Measurements from ENCODE around the gene RAPGEF4. TPM values are rescaled to one million over a fixed set of nuclear protein-coding genes. Genes with fewer than 3 reads are reported as not detected.

RAPGEF4 gene
- polyA plus RNA-seq, 3 donors from 2014 or later = not detected

DNA sequence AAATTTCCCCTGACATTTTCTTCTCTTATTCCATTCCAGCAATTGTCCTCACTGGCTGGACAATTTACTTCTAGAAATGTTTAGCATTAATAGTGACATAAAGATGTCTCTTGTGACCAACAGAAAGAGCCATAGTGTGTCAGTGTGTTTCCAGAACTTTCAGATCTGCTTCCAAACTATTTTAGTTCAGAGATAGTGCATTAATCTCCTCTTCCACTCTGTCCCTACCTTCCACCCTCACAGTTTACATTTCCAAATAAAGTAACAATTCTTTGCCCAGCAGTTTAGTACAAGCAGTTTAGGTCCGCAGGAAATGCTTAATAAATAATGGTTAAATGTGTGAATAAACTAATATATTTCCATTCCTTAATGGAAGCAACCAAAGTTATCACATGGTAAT lies 24.5 kb upstream of the RAPGEF4 start:
- no peak for DNase-seq
- Mint-ChIP-seq H3K27me3 (ENCODE audit: low read depth in 3 of 3) (no peaks in the 10 kb centered on the region), H3K4me1 (no peaks in the 10 kb centered on the region), H3K9me3 (no peaks in the 10 kb centered on the region), H3K27ac (no peak overlapping the region), H3K36me3 (no peaks in the 10 kb centered on the region), H3K4me3 (no peak overlapping the region)

DNA sequence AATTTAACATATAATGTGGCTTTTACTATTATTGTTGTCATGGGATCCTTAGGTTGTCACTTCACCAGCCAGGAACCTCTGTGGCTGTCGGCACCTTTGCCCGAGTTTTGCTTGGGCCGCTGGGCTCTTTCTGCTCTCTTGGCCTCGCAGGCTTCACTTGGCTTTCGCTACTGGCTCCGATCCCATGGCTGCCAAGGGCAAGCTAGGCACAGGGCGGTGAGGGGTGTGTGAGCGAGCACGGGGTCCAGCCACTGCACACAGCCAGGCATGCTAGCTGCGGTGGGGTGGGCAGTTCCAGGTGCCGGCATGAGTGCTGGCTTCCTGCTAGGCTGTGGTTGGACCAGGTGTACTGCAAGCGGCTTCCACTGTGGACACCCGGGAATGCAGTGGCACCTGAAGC lies 23.4 kb upstream of the RAPGEF4 start:
- no peak overlapping the region for H3K27ac Mint-ChIP-seq
- no peaks in the 10 kb centered on the region for H3K9me3 Mint-ChIP-seq
- H3K27me3 Mint-ChIP-seq (ENCODE audit: low read depth in 3 of 3) = no peaks in the 10 kb centered on the region
- DNase-seq = no peak
- no peak overlapping the region for H3K4me3 Mint-ChIP-seq
- H3K4me1 Mint-ChIP-seq = no peaks in the 10 kb centered on the region
- no peaks in the 10 kb centered on the region for H3K36me3 Mint-ChIP-seq

DNA sequence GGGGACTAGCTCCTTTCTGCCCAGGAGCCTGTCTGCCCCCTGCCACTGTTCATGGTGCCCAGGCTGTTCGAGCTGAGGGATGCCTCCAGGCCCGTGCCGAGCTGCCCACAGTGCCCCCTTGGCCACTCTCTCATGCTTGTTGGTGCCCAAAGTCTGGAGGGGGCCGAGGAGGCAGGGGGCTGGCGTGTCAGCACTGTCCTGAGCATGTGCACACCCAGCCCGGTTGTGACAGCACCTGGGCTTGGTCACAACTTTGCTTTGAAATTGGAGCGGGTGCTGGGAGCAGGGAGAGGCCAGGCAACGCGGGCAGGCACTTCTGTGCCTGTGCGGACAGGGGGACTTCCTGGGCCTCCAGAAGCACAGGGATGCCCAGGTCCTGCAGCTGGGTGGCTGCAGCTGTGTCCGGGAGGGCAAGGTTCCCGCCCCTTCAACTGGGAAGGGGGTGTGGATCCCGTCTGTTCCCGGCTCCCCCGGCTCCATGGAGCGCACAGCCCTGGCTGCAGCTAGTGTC lies 22.2 kb upstream of the RAPGEF4 start:
- no peak for DNase-seq
- no peaks in the 10 kb centered on the region for H3K27me3 Mint-ChIP-seq (ENCODE audit: low read depth in 3 of 3)
- no peak overlapping the region for H3K4me3 Mint-ChIP-seq
- H3K27ac Mint-ChIP-seq = no peak overlapping the region
- no peaks in the 10 kb centered on the region for H3K36me3 Mint-ChIP-seq
- no peaks in the 10 kb centered on the region for H3K4me1 Mint-ChIP-seq
- no peaks in the 10 kb centered on the region for H3K9me3 Mint-ChIP-seq

DNA sequence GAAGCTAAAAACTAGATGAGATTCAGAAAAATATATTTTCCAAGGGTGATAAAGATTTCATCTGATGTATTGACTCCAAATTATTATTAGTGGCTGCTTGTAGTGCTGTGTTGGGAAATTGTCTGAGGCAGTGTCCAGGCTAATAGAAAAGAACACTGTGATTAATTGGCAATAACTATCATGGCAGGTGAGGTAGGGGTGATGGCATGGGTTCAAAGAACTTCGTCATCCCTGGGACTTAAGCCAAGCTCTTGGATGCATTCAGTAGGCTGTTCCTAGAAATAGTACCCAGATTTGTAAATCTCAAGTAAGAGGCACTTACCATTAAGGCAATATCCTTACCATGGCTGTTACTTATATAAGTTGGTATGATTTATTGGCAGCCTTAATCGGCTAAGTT lies 13.2 kb upstream of the RAPGEF4 start:
- DNase-seq = no peak
- no peaks in the 10 kb centered on the region for H3K4me1 Mint-ChIP-seq
- no peak overlapping the region for H3K4me3 Mint-ChIP-seq
- H3K9me3 Mint-ChIP-seq = peaks cover 0 to 6% (median 0%) of the 10 kb centered on the region in 6 donors
- H3K27ac Mint-ChIP-seq = no peak overlapping the region
- H3K36me3 Mint-ChIP-seq = no peaks in the 10 kb centered on the region
- peaks cover 3 to 22% (median 4%) of the 10 kb centered on the region in 3 donors for H3K27me3 Mint-ChIP-seq (ENCODE audit: low read depth in 3 of 3)

DNA sequence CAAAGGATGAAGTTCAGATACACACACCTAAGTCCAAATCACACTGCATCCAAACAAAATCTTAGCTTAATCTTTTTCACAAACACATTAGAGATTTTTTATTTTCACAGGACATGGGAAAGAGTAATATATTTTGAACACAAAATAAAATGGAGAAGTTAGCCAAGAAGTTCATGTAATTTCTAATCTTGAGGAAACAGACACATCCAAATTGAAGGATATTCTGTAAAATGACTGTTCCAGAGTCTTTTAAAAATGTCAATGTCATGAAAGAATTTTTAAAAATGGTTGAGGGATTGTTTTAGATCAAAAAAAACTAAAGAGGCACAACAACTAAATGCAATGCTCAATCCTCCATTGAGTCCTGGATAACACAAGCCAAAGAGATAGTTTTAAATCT lies 12.4 kb upstream of the RAPGEF4 start:
- H3K4me3 Mint-ChIP-seq = no peak overlapping the region
- DNase-seq = no peak
- H3K36me3 Mint-ChIP-seq = no peaks in the 10 kb centered on the region
- H3K27me3 Mint-ChIP-seq (ENCODE audit: low read depth in 3 of 3) = peaks cover 3 to 22% (median 4%) of the 10 kb centered on the region in 3 donors
- H3K9me3 Mint-ChIP-seq = peaks cover 0 to 6% (median 0%) of the 10 kb centered on the region in 6 donors
- no peaks in the 10 kb centered on the region for H3K4me1 Mint-ChIP-seq
- no peak overlapping the region for H3K27ac Mint-ChIP-seq

DNA sequence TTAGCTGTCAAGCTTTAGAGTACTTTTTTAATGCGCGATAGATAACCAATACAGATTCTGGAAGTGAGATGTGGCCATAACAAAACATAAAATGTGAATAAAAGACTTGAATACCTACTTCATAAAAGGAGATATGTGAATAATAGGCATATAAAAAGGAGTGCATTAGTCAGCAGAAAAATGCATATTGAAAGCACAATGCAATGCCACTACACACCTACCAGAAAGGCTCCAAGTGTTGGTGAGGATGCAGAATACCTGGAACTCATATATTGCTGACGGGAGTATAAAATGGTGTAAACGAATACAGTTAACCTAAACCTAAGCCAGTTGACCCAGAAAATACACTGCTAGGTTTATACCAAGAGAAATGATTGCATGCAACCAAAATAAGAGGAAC lies 10.9 kb upstream of the RAPGEF4 start:
- no peak overlapping the region for H3K27ac Mint-ChIP-seq
- no peaks in the 10 kb centered on the region for H3K36me3 Mint-ChIP-seq

DNA sequence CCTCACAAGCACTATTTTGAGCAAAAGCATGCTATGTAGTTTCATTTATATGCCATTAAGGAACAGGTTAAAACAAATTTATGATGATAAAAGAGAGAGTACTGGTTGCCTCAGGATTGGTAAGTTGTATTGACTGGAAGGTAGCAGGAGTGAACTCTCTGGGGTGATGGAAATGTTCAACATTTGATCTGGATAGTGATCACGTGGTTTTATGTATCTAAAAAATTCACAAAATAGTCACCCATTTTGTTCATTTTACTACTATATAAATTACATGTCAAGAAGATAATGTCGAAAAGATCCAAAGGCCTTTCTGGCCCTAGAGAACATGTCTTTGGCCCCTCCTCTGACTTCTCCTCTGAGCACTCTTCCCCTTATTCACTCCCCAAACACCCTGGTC lies 10.4 kb upstream of the RAPGEF4 start:
- H3K27me3 Mint-ChIP-seq (ENCODE audit: low read depth in 3 of 3) = peaks cover 4 to 14% (median 7%) of the 10 kb centered on the region in 3 donors
- peaks cover 0 to 6% (median 0%) of the 10 kb centered on the region in 6 donors for H3K9me3 Mint-ChIP-seq
- H3K4me1 Mint-ChIP-seq = no peaks in the 10 kb centered on the region
- no peak overlapping the region for H3K27ac Mint-ChIP-seq
- DNase-seq = no peak
- H3K36me3 Mint-ChIP-seq = no peaks in the 10 kb centered on the region
- no peak overlapping the region for H3K4me3 Mint-ChIP-seq

More for the DNA sequence above, 10.9 kb upstream of the RAPGEF4 start:
- Mint-ChIP-seq H3K9me3 (peaks cover 0 to 6% (median 0%) of the 10 kb centered on the region in 6 donors), H3K27me3 (ENCODE audit: low read depth in 3 of 3) (peaks cover 3 to 18% (median 4%) of the 10 kb centered on the region in 3 donors), H3K4me3 (no peak overlapping the region), H3K4me1 (no peaks in the 10 kb centered on the region)
- no peak for DNase-seq

DNA sequence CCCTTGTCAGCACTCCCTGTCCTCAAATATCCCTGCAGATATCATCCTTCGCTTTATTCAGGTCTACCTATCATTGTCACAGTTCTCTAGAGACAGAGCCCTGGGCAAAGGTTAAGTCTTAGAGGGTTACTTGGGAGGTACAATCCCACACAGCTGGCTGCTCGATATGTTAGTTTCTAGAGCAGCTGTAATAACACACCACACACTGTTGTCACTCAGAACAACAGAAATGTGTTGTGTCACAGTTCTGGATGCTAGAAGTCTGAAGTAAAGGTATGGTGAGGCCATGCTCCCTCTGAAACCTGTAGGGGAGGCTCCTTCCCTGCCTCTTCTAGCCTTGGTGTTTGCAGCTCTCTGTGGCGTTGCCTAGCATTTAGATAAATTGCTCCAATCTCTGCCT lies 9.9 kb upstream of the RAPGEF4 start:
- DNase-seq = no peak
- Mint-ChIP-seq H3K27me3 (ENCODE audit: low read depth in 3 of 3) (peaks cover 4 to 12% (median 7%) of the 10 kb centered on the region in 3 donors), H3K9me3 (peaks cover 0 to 1% (median 0%) of the 10 kb centered on the region in 6 donors), H3K4me3 (no peak overlapping the region), H3K4me1 (no peaks in the 10 kb centered on the region), H3K36me3 (no peaks in the 10 kb centered on the region), H3K27ac (no peak overlapping the region)

DNA sequence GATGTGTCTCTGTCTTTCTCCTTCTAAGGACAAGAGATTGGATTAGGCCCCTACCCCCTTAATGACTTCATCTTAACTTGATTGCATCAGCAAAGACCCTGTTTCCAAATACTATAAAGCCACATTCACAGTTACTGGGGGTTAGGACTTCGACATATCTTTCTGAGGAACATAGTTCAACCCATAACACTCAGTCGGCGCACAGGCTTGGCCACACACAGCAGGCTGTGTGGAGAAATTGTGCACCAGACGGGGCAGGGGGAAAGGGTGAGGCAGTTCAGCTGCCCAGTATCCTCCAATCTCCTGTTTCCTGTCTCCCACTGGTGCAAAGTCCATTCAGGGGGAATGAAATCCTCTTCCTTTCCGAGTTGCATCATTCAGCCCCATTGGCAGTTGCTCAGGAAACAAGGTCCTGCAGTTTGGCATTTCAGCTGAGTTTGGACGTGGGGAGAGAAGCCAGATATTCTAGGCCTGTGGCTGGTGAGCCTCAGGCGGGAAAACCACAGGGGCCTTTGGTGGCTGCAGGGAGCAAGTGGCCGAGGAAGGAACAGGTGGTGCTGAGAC lies 9.4 kb upstream of the RAPGEF4 start:
- no peak overlapping the region for H3K27ac Mint-ChIP-seq
- no peaks in the 10 kb centered on the region for H3K36me3 Mint-ChIP-seq
- DNase-seq = no peak
- H3K4me3 Mint-ChIP-seq = no peak overlapping the region
- no peaks in the 10 kb centered on the region for H3K9me3 Mint-ChIP-seq
- H3K4me1 Mint-ChIP-seq = no peaks in the 10 kb centered on the region
- H3K27me3 Mint-ChIP-seq (ENCODE audit: low read depth in 3 of 3) = peaks cover 4 to 8% (median 7%) of the 10 kb centered on the region in 3 donors

DNA sequence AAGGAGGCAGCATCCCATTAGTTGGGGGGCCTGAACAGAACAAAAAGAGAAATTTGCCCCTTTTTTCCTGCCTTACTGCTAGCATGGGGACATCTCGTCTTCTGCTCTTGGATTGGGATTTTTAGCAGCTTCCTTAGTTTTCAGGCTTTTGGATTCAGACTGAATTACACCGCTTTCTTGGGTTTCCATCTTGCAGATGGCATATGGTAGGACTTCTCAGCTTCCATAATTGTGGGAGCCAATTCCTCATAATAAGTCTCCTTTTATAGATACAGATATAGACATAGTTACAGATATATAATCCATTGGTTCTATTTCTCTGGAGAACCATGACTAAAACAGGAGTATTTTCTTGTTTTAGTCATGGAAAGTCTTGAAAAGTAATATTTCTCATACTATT lies 5.2 kb upstream of the RAPGEF4 start:
- H3K27me3 Mint-ChIP-seq (ENCODE audit: low read depth in 3 of 3) = peaks cover 9 to 14% (median 11%) of the 10 kb centered on the region in 3 donors
- H3K36me3 Mint-ChIP-seq = no peaks in the 10 kb centered on the region
- H3K27ac Mint-ChIP-seq = no peak overlapping the region
- DNase-seq = no peak
- no peaks in the 10 kb centered on the region for H3K9me3 Mint-ChIP-seq
- H3K4me1 Mint-ChIP-seq = no peaks in the 10 kb centered on the region
- no peak overlapping the region for H3K4me3 Mint-ChIP-seq

DNA sequence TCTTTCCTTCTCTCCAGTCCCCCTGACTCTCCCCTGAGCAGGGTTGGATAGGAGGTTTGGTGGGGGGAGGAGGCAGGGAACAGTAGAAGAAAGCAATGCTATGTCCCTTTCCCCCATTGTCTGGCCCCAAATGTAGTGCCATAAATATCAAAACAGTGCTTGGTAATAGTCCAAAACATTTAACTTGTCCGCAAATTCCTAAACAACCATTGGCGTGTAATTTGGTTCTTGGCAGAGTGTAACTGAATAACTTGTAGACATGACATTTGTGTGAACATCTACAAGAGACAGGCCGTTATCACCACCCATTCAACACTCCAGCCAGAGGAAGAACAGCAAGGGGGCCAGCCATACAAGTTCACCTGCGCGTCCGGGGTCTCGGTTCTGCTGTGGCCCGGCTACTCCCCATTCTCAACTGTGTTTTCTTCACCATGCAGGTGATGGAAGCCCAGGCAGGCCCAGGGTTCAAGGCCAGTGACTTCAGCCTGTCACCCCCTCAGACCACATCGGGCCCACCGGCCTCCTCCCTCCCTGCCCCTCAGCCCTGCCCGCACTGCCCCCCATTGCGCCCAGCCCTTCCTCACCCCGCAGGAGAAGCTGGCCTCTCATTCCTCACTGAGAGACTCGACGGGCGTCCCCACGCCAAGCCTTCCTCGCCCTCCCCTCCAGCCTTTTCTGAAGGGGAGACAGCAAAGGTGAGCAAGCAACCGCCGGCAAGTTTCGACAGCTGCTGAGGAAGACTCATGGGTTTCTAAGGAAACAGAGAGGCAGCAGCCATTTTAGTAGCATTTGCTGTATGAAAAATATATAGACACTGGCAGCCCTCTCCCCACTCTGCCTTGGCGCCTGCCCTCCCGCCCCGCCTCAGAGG lies 699 bp upstream of the RAPGEF4 start:
- Mint-ChIP-seq H3K27me3 (ENCODE audit: low read depth in 3 of 3) (peaks cover 20 to 22% (median 21%) of the 10 kb centered on the region in 3 donors), H3K4me1 (peaks cover 4 to 6% of the 10 kb centered on the region in 2 donors), H3K27ac (no peak overlapping the region), H3K9me3 (no peaks in the 10 kb centered on the region), H3K4me3 (peak overlapping the region in 1 of 5 donors; percentile 44), H3K36me3 (no peaks in the 10 kb centered on the region)
- no peak for DNase-seq

DNA sequence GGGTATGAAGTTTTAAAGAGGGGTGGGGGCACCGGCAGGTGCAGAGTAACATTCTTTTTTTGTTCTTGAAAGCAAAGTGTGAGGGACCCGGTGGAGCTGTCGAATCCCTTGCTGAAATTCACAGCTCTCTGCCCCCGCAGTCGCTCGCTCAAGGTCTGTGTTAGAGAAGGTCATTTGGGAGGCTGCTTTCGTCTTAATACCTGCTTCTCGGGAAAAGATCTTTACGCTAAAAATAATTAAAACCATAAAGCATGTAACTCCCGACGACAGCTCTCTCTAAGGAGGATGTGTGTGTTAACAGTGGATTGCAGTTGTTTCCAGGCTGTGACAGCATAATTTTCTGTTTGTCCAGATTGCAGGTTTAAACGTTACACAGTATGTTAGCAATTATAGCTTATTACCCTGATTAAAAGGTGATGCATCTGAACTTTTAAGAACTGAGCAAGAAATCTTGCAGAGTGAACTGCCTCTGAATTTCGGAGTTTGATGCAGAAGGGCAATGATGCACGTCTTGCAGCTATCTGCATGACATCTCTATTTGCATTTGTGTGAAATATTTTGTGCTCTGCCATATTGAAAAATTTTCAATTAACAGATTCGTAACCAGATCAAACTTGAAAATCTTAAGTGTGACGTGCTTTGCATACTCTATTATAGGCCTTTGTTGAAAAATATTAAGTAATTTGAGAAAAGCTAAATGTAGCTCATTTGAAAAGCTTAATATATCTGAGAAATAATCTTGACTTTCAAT lies 954 bp downstream of the RAPGEF4 start:
- Mint-ChIP-seq H3K27ac (no peak overlapping the region), H3K4me1 (peaks cover 4 to 6% of the 10 kb centered on the region in 2 donors), H3K36me3 (no peaks in the 10 kb centered on the region), H3K27me3 (ENCODE audit: low read depth in 3 of 3) (peaks cover 18 to 20% (median 20%) of the 10 kb centered on the region in 3 donors), H3K4me3 (peak overlapping the region; percentile 15 to 41 (median 21)), H3K9me3 (no peaks in the 10 kb centered on the region)
- no peak for DNase-seq

DNA sequence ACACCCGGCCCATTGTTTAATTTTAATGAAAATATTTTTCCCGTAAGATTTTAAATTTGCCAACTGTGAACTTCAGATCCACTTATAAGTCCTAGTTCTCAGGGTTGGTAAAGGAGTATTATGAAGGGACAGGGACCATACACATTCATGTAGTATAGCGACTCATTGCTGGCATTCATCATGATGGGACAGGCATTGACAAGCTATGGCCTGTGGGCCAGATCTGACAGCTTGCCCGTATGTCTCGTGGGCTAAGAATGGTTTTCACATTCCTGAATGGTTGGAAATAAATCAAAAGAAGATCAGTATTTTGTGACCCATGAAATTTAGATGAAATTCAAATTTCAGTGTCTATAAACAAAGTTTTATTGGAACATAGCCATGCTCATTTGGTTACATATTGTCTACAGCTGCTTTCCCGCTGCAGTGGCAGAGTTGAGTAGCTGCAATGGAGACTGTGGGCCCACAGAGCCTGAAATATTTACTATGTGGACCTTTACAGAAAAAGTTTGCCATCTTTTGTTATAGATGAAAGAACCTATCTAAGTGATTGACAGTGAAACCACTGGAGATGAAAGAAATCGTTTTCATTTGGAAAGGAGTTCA lies 4.1 kb downstream of the RAPGEF4 start:
- peaks cover 14 to 18% (median 16%) of the 10 kb centered on the region in 3 donors for H3K27me3 Mint-ChIP-seq (ENCODE audit: low read depth in 3 of 3)
- peaks cover 4 to 6% of the 10 kb centered on the region in 2 donors for H3K4me1 Mint-ChIP-seq
- H3K9me3 Mint-ChIP-seq = peaks cover 0 to 7% (median 0%) of the 10 kb centered on the region in 6 donors
- DNase-seq = no peak
- H3K4me3 Mint-ChIP-seq = no peak overlapping the region
- H3K27ac Mint-ChIP-seq = no peak overlapping the region
- H3K36me3 Mint-ChIP-seq = no peaks in the 10 kb centered on the region

All from immature natural killer cell (primary cell).